K562 (cell line): ENCODE data around the gene RNF31. TPM values are rescaled to one million over a fixed set of nuclear protein-coding genes. Genes with fewer than 3 reads are reported as not detected.
A peak's percentile ranks its signal among the peaks of the same experiment; 100 is the strongest.

Experiments
- ESRRB ChIP-seq: fragments of 250-450 bp; sonication (Bioruptor Pico); IDR thresholded peaks from 2 replicates; pipeline ENCODE4 v1.5.0; 2020; ENCODE audit warnings: mild to moderate bottlenecking, moderate library complexity, borderline replicate concordance
- MIER1 ChIP-seq: fragments of 450-650 bp; IDR thresholded peaks from 2 replicates; pipeline ENCODE4 v1.6.1; 2016; ENCODE audit warnings: antibody characterized with exemption, mild to moderate bottlenecking, low read depth
- NUFIP1 ChIP-seq: fragments of 450-650 bp; IDR thresholded peaks from 2 replicates; pipeline ENCODE4 v1.6.1; 2018; ENCODE audit not compliant: partially characterized antibody
- POLR2G ChIP-seq: fragments of 200-400 bp; formaldehyde crosslinking; IDR thresholded peaks from 2 replicates; pipeline ENCODE4 v1.6.1; 2017; ENCODE audit warnings: low read depth, mild to moderate bottlenecking, antibody characterized with exemption, low read length, moderate library complexity
- RAD21 ChIP-seq, 2 experiments: fragments of 250-450 bp in 1 of 2; fragments of 450-650 bp in 1 of 2; sonication (Bioruptor Pico) in 1 of 2; formaldehyde crosslinking in 1 of 2; IDR thresholded peaks in 1 of 2; conservative IDR thresholded peaks in 1 of 2; 2 replicates each; pipeline versions ENCODE4 v1.4.0 to v1.8.0; 2020 to 2022; ENCODE audit warnings: mild to moderate bottlenecking in 2 of 2, moderate library complexity in 1 of 2
- SMAD4 ChIP-seq: fragments of 250-450 bp; sonication (Bioruptor Pico); conservative IDR thresholded peaks from 2 replicates; pipeline ENCODE4 v1.8.0; 2021; ENCODE audit warnings: inconsistent platforms, mild to moderate bottlenecking, moderate library complexity
- STAT5B ChIP-seq: fragments of 250-450 bp; sonication (Bioruptor Pico); IDR thresholded peaks from 2 replicates; pipeline ENCODE4 v1.8.0; 2021; ENCODE audit warnings: mild to moderate bottlenecking, inconsistent platforms
- THRAP3 ChIP-seq: fragments of 450-650 bp; IDR thresholded peaks from 2 replicates; pipeline ENCODE4 v1.6.1; 2016; ENCODE audit warnings: mild to moderate bottlenecking, inconsistent platforms, borderline replicate concordance
- polyA plus RNA-seq, 8 experiments: library from polyadenylated mRNA; depleted of rRNA in 4 of 8; stranded (reverse) in 5 of 8; unstranded in 3 of 8; fragments of >200 nt; fragmentation: Nextera tagmentation in 2 of 8; fragmentation: Illumina TruSeq in 1 of 8; extraction: Ambion mirVana in 2 of 8; extraction: Trizol in 1 of 8; gene quantifications; 2 replicates each; pipeline versions ENCODE4 v1.2.1 to v1.2.3, GENCODE V29; 2011 to 2014; ENCODE audit warnings: inconsistent platforms in 1 of 8, missing spikeins in 1 of 8
- total RNA-seq, 7 experiments: library from RNA; depleted of rRNA in 6 of 7; stranded (reverse); fragments of >200 nt in 6 of 7; fragmentation: Illumina TruSeq in 2 of 7; extraction: Trizol in 2 of 7; gene quantifications; 2 replicates each; pipeline versions ENCODE4 v1.2.1 to v1.2.3, GENCODE V29; 2011 to 2021; ENCODE audit warnings: low replicate concordance in 1 of 7
- TF ChIP-seq, protein P1 (sequence below): fragments of 450-650 bp; IDR thresholded peaks from 2 replicates; pipeline ENCODE4 v1.6.1; 2018; ENCODE audit not compliant: partially characterized antibody
- TF ChIP-seq, protein P2 (sequence below): fragments of 450-650 bp; conservative IDR thresholded peaks from 2 replicates; pipeline ENCODE4 v1.6.1; 2016; ENCODE audit warnings: missing genetic modification characterization, low read depth, mild to moderate bottlenecking, missing compliant biosample characterization, moderate library complexity

The RNF31 gene
- total and polyA plus RNA-seq, 9 of the 15 experiments (the other 6 are each of a cell fraction or from before 2014, with no cell fraction given): 3.1 to 47.6 (median 19.1) TPM

DNA sequence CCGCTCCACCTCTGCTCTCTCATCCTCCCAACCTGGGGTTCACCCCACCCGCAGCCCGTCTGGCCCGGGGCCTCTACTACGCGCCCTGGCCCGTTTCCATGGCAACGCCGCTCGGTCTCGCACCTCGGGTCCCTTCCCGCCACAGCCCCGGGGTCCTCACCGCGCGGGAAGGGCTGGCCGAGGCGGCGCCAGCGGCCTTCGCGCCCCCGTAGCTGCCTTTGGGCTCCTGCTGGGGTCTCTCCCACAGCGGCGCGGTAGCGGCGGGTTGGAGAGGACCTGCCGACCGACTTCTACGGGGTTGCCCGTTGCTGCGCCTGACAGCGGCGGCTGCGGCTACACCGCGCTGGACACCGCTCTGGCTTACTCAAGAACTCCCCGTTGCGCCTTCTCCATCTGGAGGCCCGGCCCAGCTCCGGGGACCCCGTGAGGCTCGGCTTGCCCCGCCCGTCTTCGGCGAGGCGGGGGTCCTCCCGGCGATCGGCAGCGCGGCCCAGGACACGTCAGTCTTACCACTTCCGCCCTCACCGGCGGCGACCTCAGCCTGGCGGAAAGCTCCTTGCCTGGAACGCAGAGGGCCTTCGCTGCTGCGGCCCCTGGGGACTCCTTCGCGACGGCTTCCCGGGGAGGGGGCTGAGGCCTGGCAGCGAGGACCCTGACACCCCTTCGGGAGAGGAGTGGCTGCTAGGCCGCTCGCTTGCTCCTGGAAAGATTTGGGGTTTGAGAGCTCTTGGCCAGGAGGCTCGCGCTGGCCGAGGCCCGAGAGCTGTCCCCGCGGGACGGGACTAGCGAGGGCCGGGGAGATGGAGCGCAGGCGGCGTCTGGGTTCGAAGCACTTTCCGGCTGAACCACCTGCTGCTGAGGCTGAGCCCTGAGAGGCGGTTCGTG is 48.1 kb downstream of the RNF31 start, which contains the start of gene TM9SF1 (continued):
- no peak for TF ChIP-seq ESRRB (CRISPR knock-in tag)
- TF ChIP-seq, protein P1, sequence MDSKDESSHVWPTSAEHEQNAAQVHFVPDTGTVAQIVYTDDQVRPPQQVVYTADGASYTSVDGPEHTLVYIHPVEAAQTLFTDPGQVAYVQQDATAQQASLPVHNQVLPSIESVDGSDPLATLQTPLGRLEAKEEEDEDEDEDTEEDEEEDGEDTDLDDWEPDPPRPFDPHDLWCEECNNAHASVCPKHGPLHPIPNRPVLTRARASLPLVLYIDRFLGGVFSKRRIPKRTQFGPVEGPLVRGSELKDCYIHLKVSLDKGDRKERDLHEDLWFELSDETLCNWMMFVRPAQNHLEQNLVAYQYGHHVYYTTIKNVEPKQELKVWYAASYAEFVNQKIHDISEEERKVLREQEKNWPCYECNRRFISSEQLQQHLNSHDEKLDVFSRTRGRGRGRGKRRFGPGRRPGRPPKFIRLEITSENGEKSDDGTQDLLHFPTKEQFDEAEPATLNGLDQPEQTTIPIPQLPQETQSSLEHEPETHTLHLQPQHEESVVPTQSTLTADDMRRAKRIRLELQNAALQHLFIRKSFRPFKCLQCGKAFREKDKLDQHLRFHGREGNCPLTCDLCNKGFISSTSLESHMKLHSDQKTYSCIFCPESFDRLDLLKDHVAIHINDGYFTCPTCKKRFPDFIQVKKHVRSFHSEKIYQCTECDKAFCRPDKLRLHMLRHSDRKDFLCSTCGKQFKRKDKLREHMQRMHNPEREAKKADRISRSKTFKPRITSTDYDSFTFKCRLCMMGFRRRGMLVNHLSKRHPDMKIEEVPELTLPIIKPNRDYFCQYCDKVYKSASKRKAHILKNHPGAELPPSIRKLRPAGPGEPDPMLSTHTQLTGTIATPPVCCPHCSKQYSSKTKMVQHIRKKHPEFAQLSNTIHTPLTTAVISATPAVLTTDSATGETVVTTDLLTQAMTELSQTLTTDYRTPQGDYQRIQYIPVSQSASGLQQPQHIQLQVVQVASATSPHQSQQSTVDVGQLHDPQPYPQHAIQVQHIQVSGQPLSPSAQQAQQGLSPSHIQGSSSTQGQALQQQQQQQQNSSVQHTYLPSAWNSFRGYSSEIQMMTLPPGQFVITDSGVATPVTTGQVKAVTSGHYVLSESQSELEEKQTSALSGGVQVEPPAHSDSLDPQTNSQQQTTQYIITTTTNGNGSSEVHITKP: peak; percentile 73
- no peak for TF ChIP-seq RAD21 (CRISPR knock-in tag; conservative IDR thresholded peaks at IDR 0.05 in 1 of 2, IDR thresholded peaks at IDR 0.05 in 1 of 2)
- no peak for TF ChIP-seq NUFIP1
- no peak for TF ChIP-seq THRAP3
- peak; percentile 94 for TF ChIP-seq POLR2G
- peak; percentile 51 for TF ChIP-seq SMAD4
- TF ChIP-seq STAT5B (CRISPR knock-in tag): no peak
- TF ChIP-seq MIER1: no peak
- TF ChIP-seq, protein P2, sequence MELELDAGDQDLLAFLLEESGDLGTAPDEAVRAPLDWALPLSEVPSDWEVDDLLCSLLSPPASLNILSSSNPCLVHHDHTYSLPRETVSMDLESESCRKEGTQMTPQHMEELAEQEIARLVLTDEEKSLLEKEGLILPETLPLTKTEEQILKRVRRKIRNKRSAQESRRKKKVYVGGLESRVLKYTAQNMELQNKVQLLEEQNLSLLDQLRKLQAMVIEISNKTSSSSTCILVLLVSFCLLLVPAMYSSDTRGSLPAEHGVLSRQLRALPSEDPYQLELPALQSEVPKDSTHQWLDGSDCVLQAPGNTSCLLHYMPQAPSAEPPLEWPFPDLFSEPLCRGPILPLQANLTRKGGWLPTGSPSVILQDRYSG: no peak
